Measurements from ENCODE around the gene PTGIS. TPM values are rescaled to one million over a fixed set of nuclear protein-coding genes. Genes with fewer than 3 reads are reported as not detected.

Gene PTGIS
- total and polyA plus RNA-seq, 2 of the 4 experiments (the other 2 are of a cell fraction): 1.6 to 2.6 TPM

- BruUV-seq (replicated peaks): no TSS peak
- intact Hi-C loops (cut with micrococcal nuclease): no loop called here
- ATAC-seq (ENCODE audit: low read depth) (no peak), DNase-seq (no peak)
- Histone ChIP-seq H3K4me1 (ENCODE audit: control insufficient read depth, insufficient read depth, low read length) (peaks cover 18% of the 10 kb centered on the region; the same call in 1 of the 2 replicates), H2AFZ (replicated peaks; ENCODE audit: low read length, poor library complexity) (no peak overlapping the region), H4K8ac (ENCODE audit: low read depth in 2 of 2, low read length in 2 of 2) (peak overlapping the region in 1 of 2 experiments; percentile 10; a peak in 1 of 4 replicates), H4K20me1 (ENCODE audit: insufficient read depth, low read length) (no peaks in the 10 kb centered on the region), H3K79me1 (ENCODE audit: low read depth in 1 of 2, low read length in 2 of 2) (no peaks in the 10 kb centered on the region), H2BK120ac (ENCODE audit: low read depth, low read length) (no peak overlapping the region; the same call in 1 of the 2 replicates), H2BK5ac (ENCODE audit: low read depth, low read length, poor library complexity, severe bottlenecking) (no peak overlapping the region), H3K9ac (ENCODE audit: low read depth, low read length) (no peak overlapping the region), H3K4me3 (ENCODE audit: insufficient read depth, low read depth, low read length) (no peak overlapping the region), H2AK5ac (ENCODE audit: low read depth, low read length) (0 out of 2 replicates have a peak overlapping the region, but pooled peaks have one; percentile 35), H3K18ac (ENCODE audit: low read depth, low read length) (0 out of 2 replicates have a peak overlapping the region, but pooled peaks have one; percentile 16), H3K36me3 (ENCODE audit: control insufficient read depth, insufficient read depth, low read length) (no peaks in the 10 kb centered on the region), H3K9me1 (ENCODE audit: insufficient read depth, low read length) (no peaks in the 10 kb centered on the region), H3K9me3 (ENCODE audit: control insufficient read depth, insufficient read depth, low read length) (no peaks in the 10 kb centered on the region), H3K4me2 (ENCODE audit: low read depth, low read length) (no peak overlapping the region), H3K27me3 (ENCODE audit: control insufficient read depth, insufficient read depth, low read length) (peaks cover 21% of the 10 kb centered on the region), H4K5ac (ENCODE audit: low read depth, low read length) (peak overlapping the region; percentile 28; the same call in 1 of the 2 replicates), H3K4ac (ENCODE audit: low read depth, low read length) (no peak overlapping the region), H2BK20ac (ENCODE audit: low read depth, low read length) (0 out of 2 replicates have a peak overlapping the region, but pooled peaks have one; percentile 25), H2AK9ac (replicated peaks; ENCODE audit: low read depth, low read length, poor library complexity) (no peak overlapping the region), H4K91ac (ENCODE audit: insufficient read depth, low read depth, low read length) (peak overlapping the region; percentile 70; the same call in 1 of the 2 replicates), H3K56ac (ENCODE audit: extremely low read depth, insufficient read depth, low read length) (no peak overlapping the region), H3K27ac (ENCODE audit: insufficient read depth, low read length) (no peak overlapping the region; the same call in 1 of the 2 replicates), H3K23ac (ENCODE audit: low read depth, low read length) (no peak overlapping the region; the same call in 1 of the 2 replicates), H3K14ac (replicated peaks; ENCODE audit: low read depth, low read length) (no peak overlapping the region), H2BK15ac (ENCODE audit: low read depth, low read length) (no peak overlapping the region)
- POLR2A ChIA-PET (ENCODE audit: unreplicated experiment): interaction anchor here (0.5 kb wide), 1 partner anchor 225 kb away, joined by 6 read pairs; no protein-coding TSS in a partner anchor
- dilution Hi-C loops (cut with HindIII; ENCODE audit: low sequenced_read_pairs, unreplicated experiment): no loop called here
- 20% methylated on average over 1 of the region's 7 CpGs; no CpG with 5 or more reads in 1 of the 2 experiments for WGBS, 2 experiments (ENCODE audit: extremely low coverage in 2 of 2, insufficient read length in 1 of 2)
- in situ Hi-C loops (cut with MboI; ENCODE audit: low sequenced_read_pairs): no loop called here
- CTCF ChIA-PET: no interaction called here
- TF ChIP-seq CHD1 (IDR thresholded peaks at IDR 0.05; ENCODE audit: low read depth, low read length) (no peak), CEBPB (IDR thresholded peaks at IDR 0.05; ENCODE audit: low read depth, low read length) (no peak), RAD21 (IDR thresholded peaks at IDR 0.05; ENCODE audit: low read length) (no peak), MXI1 (IDR thresholded peaks at IDR 0.05; ENCODE audit: borderline replicate concordance, low read depth, low read length) (no peak), RCOR1 (IDR thresholded peaks at IDR 0.05; ENCODE audit: insufficient replicate concordance, low read length) (no peak), SMC3 (IDR thresholded peaks at IDR 0.05; ENCODE audit: low read depth, low read length) (no peak), POLR2A (IDR thresholded peaks at IDR 0.05; ENCODE audit: low read depth, low read length) (no peak), RFX5 (IDR thresholded peaks at IDR 0.05; ENCODE audit: low read depth, low read length) (no peak), MAFK (IDR thresholded peaks at IDR 0.05; ENCODE audit: low read depth, low read length) (no peak), CTCF (conservative IDR thresholded peaks at IDR 0.05; ENCODE audit: low read depth, low read length) (no peak), BHLHE40 (IDR thresholded peaks at IDR 0.05; ENCODE audit: low read depth, low read length) (no peak), FOS (IDR thresholded peaks at IDR 0.05; ENCODE audit: low read depth, low read length) (no peak), USF2 (IDR thresholded peaks at IDR 0.05; ENCODE audit: low read depth, low read length) (no peak), NFE2L2 (IDR thresholded peaks at IDR 0.05; ENCODE audit: low read depth, low read length) (no peak)
- TF ChIP-seq, protein P1, sequence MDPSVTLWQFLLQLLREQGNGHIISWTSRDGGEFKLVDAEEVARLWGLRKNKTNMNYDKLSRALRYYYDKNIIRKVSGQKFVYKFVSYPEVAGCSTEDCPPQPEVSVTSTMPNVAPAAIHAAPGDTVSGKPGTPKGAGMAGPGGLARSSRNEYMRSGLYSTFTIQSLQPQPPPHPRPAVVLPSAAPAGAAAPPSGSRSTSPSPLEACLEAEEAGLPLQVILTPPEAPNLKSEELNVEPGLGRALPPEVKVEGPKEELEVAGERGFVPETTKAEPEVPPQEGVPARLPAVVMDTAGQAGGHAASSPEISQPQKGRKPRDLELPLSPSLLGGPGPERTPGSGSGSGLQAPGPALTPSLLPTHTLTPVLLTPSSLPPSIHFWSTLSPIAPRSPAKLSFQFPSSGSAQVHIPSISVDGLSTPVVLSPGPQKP (IDR thresholded peaks at IDR 0.05; ENCODE audit: borderline replicate concordance, low read depth, low read length): no peak
Measured at GRCh38 chr20:49570161-49570827, 2.4 kb upstream of the PTGIS start.
